SU-DHL-6 (cell line): Measurements from ENCODE around the gene SLC17A2.

ENCODE experiments used
- H2AFZ ChIP-seq: fragments of 200-600 bp; sonication (generic); 2 replicates; pipeline ENCODE4 v1.6.1; 2014; ENCODE audit warnings: low read depth, mild to moderate bottlenecking, moderate library complexity, mixed read lengths, antibody characterized with exemption, low read length; ENCODE audit not compliant: severe bottlenecking
- H3F3A ChIP-seq: fragments of 200-600 bp; shearing (Covaris generic); 2 replicates; pipeline ENCODE4 v1.6.0; 2016; ENCODE audit warnings: antibody characterized with exemption, mild to moderate bottlenecking; ENCODE audit not compliant: insufficient read depth
- H3K27ac ChIP-seq: fragments of 200-600 bp; sonication (generic); 2 replicates; pipeline ENCODE4 v1.5.1; 2016; ENCODE audit warnings: low read depth, mild to moderate bottlenecking, low read length, moderate library complexity, mixed read lengths
- H3K27me3 ChIP-seq: fragments of 200-600 bp; sonication (generic), shearing (Covaris generic); 2 replicates; pipeline ENCODE4 v1.6.0; 2014; ENCODE audit warnings: mild to moderate bottlenecking, low read length
- H3K36me3 ChIP-seq: fragments of 200-600 bp; sonication (generic); 2 replicates; pipeline ENCODE4 v1.6.1; 2014; ENCODE audit warnings: mild to moderate bottlenecking, low read length, mixed read lengths
- H3K4me2 ChIP-seq: fragments of 300-600, 200-600 bp; shearing (Covaris generic), sonication (generic); 2 replicates; pipeline ENCODE4 v1.6.0; 2014; ENCODE audit warnings: low read length, low read depth, mild to moderate bottlenecking; ENCODE audit not compliant: poor library complexity, severe bottlenecking
- H3K4me3 ChIP-seq: fragments of 200-600 bp; sonication (generic); 2 replicates; pipeline ENCODE4 v1.5.1; 2014; ENCODE audit warnings: antibody characterized with exemption, low read length, mild to moderate bottlenecking, mixed read lengths; ENCODE audit not compliant: insufficient read depth, poor library complexity, severe bottlenecking
- H3K79me2 ChIP-seq: fragments of 200-600 bp; sonication (generic); 2 replicates; pipeline ENCODE4 v1.6.1; 2014; ENCODE audit warnings: mild to moderate bottlenecking, low read length, moderate library complexity; ENCODE audit not compliant: insufficient read depth
- H3K9ac ChIP-seq: fragments of 200-600 bp; sonication (generic); 2 replicates; pipeline ENCODE4 v1.7.0; 2014; ENCODE audit warnings: mild to moderate bottlenecking, low read length
- H3K9me2 ChIP-seq: fragments of 200-600 bp; sonication (generic); replicated peaks from 2 replicates; pipeline ENCODE4 v1.6.1; 2014; ENCODE audit warnings: low read length; ENCODE audit not compliant: insufficient read depth
- H3K9me3 ChIP-seq: fragments of 200-600 bp; sonication (generic); 2 replicates; pipeline ENCODE4 v1.6.1; 2014; ENCODE audit warnings: low read length, mixed read lengths; ENCODE audit not compliant: insufficient read depth
- H4K20me1 ChIP-seq: fragments of 200-600 bp; sonication (generic); 2 replicates; pipeline ENCODE4 v1.6.1; 2014; ENCODE audit warnings: low read depth, mild to moderate bottlenecking, antibody characterized with exemption, low read length, moderate library complexity, mixed read lengths
- CTCF ChIP-seq: fragments of 200-600 bp; sonication (generic); IDR thresholded peaks from one replicate; pipeline ENCODE4 v1.5.1; 2017; ENCODE audit warnings: antibody characterized with exemption, mild to moderate bottlenecking, low read length, moderate library complexity; ENCODE audit not compliant: insufficient read depth, poor library complexity, severe bottlenecking
- EZH2phosphoT487 ChIP-seq: fragments of 200-600 bp; sonication (generic), shearing (Covaris generic); conservative IDR thresholded peaks from 2 replicates; pipeline ENCODE4 v1.6.1; 2018; ENCODE audit warnings: mild to moderate bottlenecking, antibody characterized with exemption, low read length, moderate library complexity, mixed read lengths

Gene SLC17A2

GRCh38 chr6:25968769-25969168, 38.3 kb upstream of the SLC17A2 start:
- H3F3A ChIP-seq: no peaks in the 10 kb centered on the region
- H3K9ac ChIP-seq: no peak overlapping the region
- H2AFZ ChIP-seq: no peak overlapping the region
- H3K9me3 ChIP-seq: no peaks in the 10 kb centered on the region
- H3K36me3 ChIP-seq: peaks cover 78% of the 10 kb centered on the region
- no peak for TF ChIP-seq EZH2phosphoT487
- no peak overlapping the region for H3K4me2 ChIP-seq
- H3K9me2 ChIP-seq: no peaks in the 10 kb centered on the region
- peaks cover 46% of the 10 kb centered on the region for H3K79me2 ChIP-seq
- no peak overlapping the region for H3K27ac ChIP-seq
- H4K20me1 ChIP-seq: 0 out of 2 replicates have a peak, but pooled peaks cover 12% of the 10 kb centered on the region
- no peak overlapping the region for H3K4me3 ChIP-seq
- H3K27me3 ChIP-seq: no peaks in the 10 kb centered on the region

GRCh38 chr6:25966711-25967110, 36.2 kb upstream of the SLC17A2 start:
- H3K9me3 ChIP-seq: no peaks in the 10 kb centered on the region
- H3K79me2 ChIP-seq: peaks cover 54% of the 10 kb centered on the region
- H3F3A ChIP-seq: peaks cover 8% of the 10 kb centered on the region
- no peak overlapping the region for H3K9ac ChIP-seq
- no peak overlapping the region for H3K27ac ChIP-seq
- H3K4me3 ChIP-seq: no peak overlapping the region
- TF ChIP-seq EZH2phosphoT487 (no peak), CTCF (no peak)
- H3K4me2 ChIP-seq: peak overlapping the region; percentile 24
- H3K27me3 ChIP-seq: no peaks in the 10 kb centered on the region
- 0 out of 2 replicates have a peak, but pooled peaks cover 12% of the 10 kb centered on the region for H4K20me1 ChIP-seq
- no peaks in the 10 kb centered on the region for H3K9me2 ChIP-seq
- no peak overlapping the region for H2AFZ ChIP-seq
- H3K36me3 ChIP-seq: peaks cover 57% of the 10 kb centered on the region

GRCh38 chr6:25965058-25965457, 34.6 kb upstream of the SLC17A2 start:
- Histone ChIP-seq H3K27me3 (no peaks in the 10 kb centered on the region), H3K4me2 (peak overlapping the region; percentile 0), H3K27ac (no peak overlapping the region), H3K79me2 (peaks cover 54% of the 10 kb centered on the region), H3K36me3 (peaks cover 42% of the 10 kb centered on the region), H4K20me1 (0 out of 2 replicates have a peak, but pooled peaks cover 12% of the 10 kb centered on the region), H3K4me3 (no peak overlapping the region), H3K9ac (no peak overlapping the region), H3K9me3 (peaks cover 9% of the 10 kb centered on the region; the same call in 1 of the 2 replicates), H2AFZ (no peak overlapping the region), H3K9me2 (no peaks in the 10 kb centered on the region), H3F3A (peaks cover 9% of the 10 kb centered on the region)
- TF ChIP-seq CTCF: no peak
- no peak for TF ChIP-seq EZH2phosphoT487

- Histone ChIP-seq H3K36me3 (peaks cover 31% of the 10 kb centered on the region), H2AFZ (no peak overlapping the region), H3K4me3 (peak overlapping the region; percentile 89), H3K9ac (peak overlapping the region; percentile 93), H3K27ac (peak overlapping the region; percentile 89), H3K79me2 (peaks cover 54% of the 10 kb centered on the region), H3F3A (peaks cover 9% of the 10 kb centered on the region), H3K9me2 (no peaks in the 10 kb centered on the region), H3K27me3 (no peaks in the 10 kb centered on the region), H4K20me1 (0 out of 2 replicates have a peak, but pooled peaks cover 3% of the 10 kb centered on the region), H3K4me2 (peak overlapping the region; percentile 67), H3K9me3 (peaks cover 18% of the 10 kb centered on the region; the same call in 1 of the 2 replicates)
- TF ChIP-seq CTCF (no peak), EZH2phosphoT487 (no peak)
Measured at GRCh38 chr6:25963426-25964123, 33.1 kb upstream of the SLC17A2 start.
